Endothelial cell of umbilical vein (primary cell): ENCODE data around the gene RACGAP1. TPM values are rescaled to one million over a fixed set of nuclear protein-coding genes. Genes with fewer than 3 reads are reported as not detected.

Experiments
- BruUV-seq: library from RNA; stranded (reverse); fragments of 400-500 nt; replicated peaks from 2 replicates; lab custom pipeline; 2021; lab: Mats Ljungman, UMichigan
- CTCF ChIA-PET: fragments of 300-600, 350-600 bp; sonication (Branson Sonifier 250); formaldehyde crosslinking; loops from one replicate; lab custom pipeline; 2021; ENCODE audit warnings: antibody characterized with exemption, inconsistent platforms; lab: Charles Lee
- POLR2A ChIA-PET: fragments of 300-600, 350-600 bp; sonication (Branson Sonifier 250); formaldehyde crosslinking; loops from one replicate; lab custom pipeline; 2021; ENCODE audit warnings: antibody characterized with exemption, inconsistent platforms; lab: Charles Lee
- DNase-seq: peaks from one replicate; pipeline ENCODE4 v3.0.0-alpha.2; 2011; ENCODE audit warnings: low read depth, low spot score
- FAIRE-seq: peaks from 2 replicates; lab custom pipeline; 2011; peaks lifted over from hg19 to GRCh38; lab: Jason Lieb, UNC
- H2AFZ ChIP-seq: 2 replicates; pipeline ENCODE4 v1.6.0; 2012; ENCODE audit warnings: low read depth, low read length, control low read depth, inconsistent platforms
- H3K27ac ChIP-seq: 2 replicates; pipeline ENCODE4 v1.5.1; 2011; ENCODE audit warnings: low read depth, mild to moderate bottlenecking, control low read depth, low read length, moderate library complexity; ENCODE audit not compliant: insufficient read depth
- H3K27me3 ChIP-seq, 2 experiments: 2 replicates each; pipeline versions ENCODE4 v1.6.0 to v1.6.1; 2011; ENCODE audit warnings: low read length in 2 of 2, mixed read lengths in 1 of 2; ENCODE audit not compliant: control insufficient read depth in 2 of 2, insufficient read depth in 2 of 2
- H3K36me3 ChIP-seq, 2 experiments: 2 replicates in 1 of 2; 3 replicates in 1 of 2; pipeline ENCODE4 v1.5.1; 2011; ENCODE audit warnings: low read length in 2 of 2, mild to moderate bottlenecking in 1 of 2, moderate library complexity in 1 of 2; ENCODE audit not compliant: control insufficient read depth in 2 of 2, insufficient read depth in 2 of 2; ENCODE audit errors: extremely low read depth in 1 of 2
- H3K4me1 ChIP-seq: 3 replicates; pipeline ENCODE4 v1.5.1; 2011; ENCODE audit warnings: mild to moderate bottlenecking, low read length; ENCODE audit not compliant: control insufficient read depth, insufficient read depth; ENCODE audit errors: extremely low read depth
- H3K4me2 ChIP-seq: 2 replicates; pipeline ENCODE4 v1.6.1; 2011; ENCODE audit warnings: low read length, control low read depth, mixed read lengths; ENCODE audit not compliant: insufficient read depth
- H3K4me3 ChIP-seq, 3 experiments: fragments of 200-600 bp in 1 of 3; sonication (generic), shearing (Covaris generic) in 1 of 3; replicated peaks in 1 of 3; 2 replicates each; pipeline ENCODE4 v1.5.1; 2011 to 2016; ENCODE audit warnings: control low read depth in 3 of 3, low read length in 3 of 3, mild to moderate bottlenecking in 2 of 3, inconsistent platforms in 1 of 3, low read depth in 1 of 3, moderate library complexity in 1 of 3; ENCODE audit not compliant: insufficient read depth in 1 of 3
- H3K79me2 ChIP-seq: 2 replicates; pipeline ENCODE4 v1.6.0; 2012; ENCODE audit warnings: low read length, inconsistent platforms; ENCODE audit not compliant: control insufficient read depth, insufficient read depth
- H3K9ac ChIP-seq: replicated peaks from 2 replicates; pipeline ENCODE3; 2011; ENCODE audit warnings: low read length, control low read depth; ENCODE audit not compliant: insufficient read depth; ENCODE audit errors: extremely low read depth
- H3K9me1 ChIP-seq: replicated peaks from 3 replicates; pipeline ENCODE4 v1.6.0; 2011; ENCODE audit warnings: mild to moderate bottlenecking, low read length; ENCODE audit not compliant: control insufficient read depth, insufficient read depth; ENCODE audit errors: extremely low read depth
- H3K9me3 ChIP-seq: replicated peaks from 2 replicates; pipeline ENCODE4 v1.5.1; 2012; ENCODE audit warnings: low read length, inconsistent platforms; ENCODE audit not compliant: control insufficient read depth, insufficient read depth
- H4K20me1 ChIP-seq: replicated peaks from 2 replicates; pipeline ENCODE3; 2011; ENCODE audit warnings: mild to moderate bottlenecking, low read length; ENCODE audit not compliant: control insufficient read depth, insufficient read depth; ENCODE audit errors: extremely low read depth
- CTCF ChIP-seq, 2 donors: IDR thresholded peaks; 1 replicate in 1 of 2; 2 replicates in 1 of 2; pipeline ENCODE4 v1.5.1; 2011; ENCODE audit warnings: low read length in 2 of 2, mild to moderate bottlenecking in 2 of 2, moderate library complexity in 2 of 2, control low read depth in 1 of 2, inconsistent platforms in 1 of 2, low read depth in 1 of 2; ENCODE audit not compliant: insufficient read depth in 1 of 2; ENCODE audit errors: extremely low read depth in 1 of 2
- EZH2 ChIP-seq: IDR thresholded peaks from 2 replicates; pipeline ENCODE4 v1.6.1; 2012; ENCODE audit warnings: borderline replicate concordance, low read depth, mild to moderate bottlenecking, moderate library complexity, low read length, inconsistent platforms; ENCODE audit not compliant: severe bottlenecking
- GATA2 ChIP-seq: IDR thresholded peaks from 2 replicates; pipeline ENCODE4 v1.7.0; 2011; ENCODE audit warnings: low read depth, mild to moderate bottlenecking, moderate library complexity, mixed read lengths, low read length; ENCODE audit not compliant: insufficient read length, insufficient read depth
- JUN ChIP-seq: IDR thresholded peaks from 2 replicates; pipeline ENCODE4 v1.6.1; 2011; ENCODE audit warnings: borderline replicate concordance, low read depth; ENCODE audit not compliant: insufficient read length, insufficient read depth
- MAX ChIP-seq: IDR thresholded peaks from 2 replicates; pipeline ENCODE4 v1.6.1; 2011; ENCODE audit not compliant: insufficient read depth, insufficient read length
- MYC ChIP-seq: IDR thresholded peaks from one replicate; pipeline ENCODE4 v1.6.1; 2011; ENCODE audit warnings: mild to moderate bottlenecking, low read depth, low read length
- POLR2A ChIP-seq: IDR thresholded peaks from 2 replicates; pipeline ENCODE4 v1.6.1; 2012; ENCODE audit warnings: low read depth, mild to moderate bottlenecking, control low read depth, low read length
- POLR2AphosphoS5 ChIP-seq: IDR thresholded peaks from 2 replicates; pipeline ENCODE4 v1.6.1; 2012; ENCODE audit warnings: low read depth, mild to moderate bottlenecking, control low read depth, low read length, moderate library complexity; ENCODE audit not compliant: insufficient read depth
- dilution Hi-C: fragments of 300-500 bp; cut with MboI; formaldehyde crosslinking; loops from one replicate; pipeline ENCODE4 v1.15.0; 2019; ENCODE audit warnings: low sequenced_read_pairs; ENCODE audit not compliant: extremely low pct_ligation_motif_present
- intact Hi-C: fragments of 100-400 bp; cut with micrococcal nuclease; formaldehyde crosslinking; loops from one replicate; pipeline ENCODE4 v1.10.0; 2022
- polyA plus RNA-seq, 4 experiments: library from polyadenylated mRNA; depleted of rRNA in 3 of 4; stranded (reverse) in 3 of 4; unstranded in 1 of 4; fragments of >200 nt; gene quantifications; 2 replicates each; pipeline versions ENCODE4 v1.2.1 to v1.2.3, GENCODE V29; 2011 to 2012; ENCODE audit warnings: missing spikeins in 1 of 4
- total RNA-seq: library from RNA; stranded (reverse); gene quantifications from 2 replicates; pipeline ENCODE4 v1.2.3, GENCODE V29; 2021

The RACGAP1 gene
- total and polyA plus RNA-seq, 2 donors (not counting 3 experiments of a cell fraction or from before 2014, with no cell fraction given) = 16.5 to 56.3 TPM

DNA sequence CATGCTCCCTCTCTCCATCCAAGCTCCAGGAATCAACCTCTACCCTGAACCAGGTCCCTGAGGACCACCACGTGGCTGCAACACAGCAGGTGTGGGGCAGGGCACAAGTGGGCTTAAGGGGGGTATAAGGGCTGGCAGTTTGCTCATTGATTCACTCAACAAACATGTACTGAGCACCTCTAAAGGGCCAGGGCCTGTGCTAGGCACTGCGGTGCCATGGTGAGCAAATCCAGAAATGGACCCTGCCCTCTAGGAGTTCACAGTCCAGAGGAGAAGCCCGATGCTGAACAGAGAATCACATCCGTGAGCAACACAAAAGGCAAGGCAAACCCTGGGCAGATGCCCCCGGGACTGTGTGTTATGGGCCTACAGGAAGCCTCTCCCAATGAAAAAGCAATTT, 81.2 kb downstream of the RACGAP1 start:
- intact Hi-C loops = no loop called here
- BruUV-seq = no TSS peak

More for the DNA sequence above, 81.2 kb downstream of the RACGAP1 start:
- dilution Hi-C loops = no loop called here
- H3K36me3 ChIP-seq = no peaks in the 10 kb centered on the region
- H3K79me2 ChIP-seq = no peaks in the 10 kb centered on the region
- H3K4me1 ChIP-seq = peaks cover 11% of the 10 kb centered on the region
- DNase-seq (no peak), FAIRE-seq (no peak)
- ChIA-PET POLR2A (no interaction called here), CTCF (interaction anchor here (1.0 to 3.5 kb wide), 5 partner anchors 16 to 126 kb away, joined by 3 to 14 read pairs (median 4); no protein-coding TSS in a partner anchor)
- no peak overlapping the region for H3K27ac ChIP-seq
- H4K20me1 ChIP-seq = no peaks in the 10 kb centered on the region
- no peaks in the 10 kb centered on the region for H3K27me3 ChIP-seq
- H2AFZ ChIP-seq = no peak overlapping the region
- TF ChIP-seq EZH2 = no peak
- no peak for TF ChIP-seq POLR2AphosphoS5
- no peak for TF ChIP-seq POLR2A
- TF ChIP-seq GATA2 = no peak
- no peak for TF ChIP-seq JUN
- TF ChIP-seq CTCF (IDR thresholded peaks at IDR 0.05; ENCODE audit: extremely low read depth in 1 of 2, insufficient read depth in 1 of 2, low read depth in 1 of 2, low read length in 2 of 2) = no peak
- TF ChIP-seq MYC = no peak
- no peak for TF ChIP-seq MAX
- no peaks in the 10 kb centered on the region for H3K9me3 ChIP-seq
- H3K9me1 ChIP-seq = no peaks in the 10 kb centered on the region
- no peak overlapping the region for H3K9ac ChIP-seq
- H3K4me2 ChIP-seq = no peak overlapping the region
- H3K4me3 ChIP-seq = no peak overlapping the region
